ENCODE data around the gene TBC1D10A.

Gene TBC1D10A

DNA sequence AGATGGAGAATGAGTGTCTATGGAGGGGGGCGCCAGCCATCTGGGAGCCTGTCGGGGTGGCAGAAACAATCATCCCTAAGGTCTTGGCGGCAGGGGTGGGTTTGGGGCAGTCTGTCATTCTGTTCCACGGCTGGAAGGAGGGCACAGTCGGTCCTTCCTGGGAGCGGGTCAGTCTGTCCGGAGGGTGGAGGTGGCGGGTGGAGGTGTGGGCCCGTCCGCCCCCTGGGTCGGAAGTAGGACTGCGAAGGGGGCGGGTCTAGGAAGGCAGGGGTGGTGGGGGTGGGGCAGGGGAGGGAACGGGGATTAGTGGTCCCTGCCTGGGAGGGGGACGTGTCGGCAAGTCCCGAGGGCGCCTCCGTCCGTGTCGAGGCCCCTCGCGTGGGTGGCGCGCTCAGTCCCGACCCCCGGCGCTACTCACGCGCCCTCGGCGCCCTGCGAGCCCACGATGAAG, 461 bp downstream of the TBC1D10A start:
- no peak for TF ChIP-seq CTCF (IDR thresholded peaks at IDR 0.05; ENCODE audit: insufficient read depth, missing control alignments)
- FAIRE-seq: no peak
- DNase-seq (ENCODE audit: insufficient read length, low spot score): no peak

- FAIRE-seq (no peak), DNase-seq (ENCODE audit: insufficient read length, low spot score) (no peak)
- TF ChIP-seq CTCF (IDR thresholded peaks at IDR 0.05; ENCODE audit: insufficient read depth, missing control alignments): no peak
Measured at GRCh38 chr22:30325724-30326254, 952 bp downstream of the TBC1D10A start.

DNA sequence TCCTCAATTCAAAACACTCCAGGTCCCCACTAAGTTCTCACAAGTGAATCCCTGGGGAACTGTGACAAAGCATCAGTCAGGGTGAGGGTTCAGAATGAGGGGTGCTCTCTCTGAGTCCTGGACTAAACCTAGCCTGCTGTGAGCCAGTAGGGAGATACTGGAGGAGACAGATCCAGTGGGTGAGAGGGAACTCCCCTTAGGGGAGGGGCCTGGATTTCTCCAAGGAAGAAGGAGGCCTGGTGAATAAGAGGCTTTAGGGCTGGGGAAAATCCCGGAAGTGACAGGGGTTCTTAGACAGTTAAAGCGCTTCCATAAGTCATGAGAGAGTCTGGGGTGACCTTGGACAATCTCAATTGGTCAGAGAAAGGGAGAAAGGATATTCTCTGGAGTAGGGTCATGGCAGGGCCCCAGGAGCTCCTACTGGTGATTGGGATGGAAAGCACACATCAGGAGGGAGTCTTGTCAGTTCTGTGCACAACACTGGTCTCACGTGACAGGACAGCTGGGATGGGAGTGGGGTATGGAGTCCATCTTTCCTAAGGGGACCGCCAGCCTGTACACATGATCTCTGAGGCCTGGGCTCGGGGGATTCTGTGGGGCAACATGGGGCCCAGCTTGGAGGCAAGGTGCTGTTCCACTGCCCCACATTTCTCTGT, 1.5 kb downstream of the TBC1D10A start:
- DNase-seq (ENCODE audit: insufficient read length, low spot score): peak; percentile 27
- FAIRE-seq: no peak
- no peak for TF ChIP-seq CTCF (IDR thresholded peaks at IDR 0.05; ENCODE audit: insufficient read depth, missing control alignments)

- no peak for FAIRE-seq
- no peak for TF ChIP-seq CTCF (IDR thresholded peaks at IDR 0.05; ENCODE audit: insufficient read depth, missing control alignments)
Measured at GRCh38 chr22:30324014-30324730, 2.6 kb downstream of the TBC1D10A start.

DNA sequence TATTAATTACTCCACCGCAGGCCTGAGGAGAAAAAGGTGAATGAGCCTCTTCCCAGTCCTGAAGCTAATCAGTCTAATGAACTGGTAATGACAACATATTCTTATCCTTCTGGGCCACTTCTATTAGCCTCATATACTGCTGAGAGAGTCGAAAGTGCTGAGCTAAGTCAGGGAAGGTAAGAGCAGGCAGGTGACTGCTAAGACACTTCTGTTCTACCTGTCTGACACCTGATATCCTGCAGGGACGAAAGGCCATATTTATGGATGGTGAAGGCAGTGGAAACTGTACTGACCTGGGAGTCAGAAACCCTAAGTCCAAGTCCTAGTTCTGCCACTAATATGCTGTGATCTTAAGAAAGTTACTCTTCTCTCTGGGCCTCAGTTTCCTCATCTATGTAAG, 3.5 kb downstream of the TBC1D10A start:
- DNase-seq (ENCODE audit: insufficient read length, low spot score) (no peak), FAIRE-seq (no peak)
- no peak for TF ChIP-seq CTCF (IDR thresholded peaks at IDR 0.05; ENCODE audit: insufficient read depth, missing control alignments)

More at GRCh38 chr22:30324014-30324730, 2.6 kb downstream of the TBC1D10A start:
- no peak for DNase-seq (ENCODE audit: insufficient read length, low spot score)

DNA sequence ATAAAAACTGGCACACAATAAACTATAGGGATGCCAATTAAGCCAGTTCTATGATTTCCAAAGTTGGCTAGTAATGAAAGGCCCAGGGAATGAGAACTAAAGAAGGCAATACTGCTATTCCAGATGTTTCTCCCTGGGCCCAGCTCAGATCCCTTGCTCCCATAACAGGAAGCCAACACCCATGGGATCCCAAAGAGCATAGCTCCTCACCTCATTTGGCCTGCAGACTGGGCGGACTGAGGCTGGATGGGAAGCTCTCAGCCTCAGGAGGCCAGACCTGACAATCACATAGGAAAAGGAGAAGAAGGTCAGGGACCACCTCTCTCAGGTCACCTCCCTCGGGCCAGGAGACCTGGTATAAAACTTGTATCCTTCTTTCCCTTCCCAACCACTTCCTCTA, 5.3 kb downstream of the TBC1D10A start:
- FAIRE-seq (no peak), DNase-seq (ENCODE audit: insufficient read length, low spot score) (no peak)
- TF ChIP-seq CTCF (IDR thresholded peaks at IDR 0.05; ENCODE audit: insufficient read depth, missing control alignments): no peak

Data from D721Med (cell line).